ENCODE results near the gene COL5A1. TPM values are rescaled to one million over a fixed set of nuclear protein-coding genes. Genes with fewer than 3 reads are reported as not detected.

The COL5A1 gene
- total RNA-seq, 1 experiment from 2014 or later: 9.5 TPM

- Histone ChIP-seq H2BK15ac (ENCODE audit: low read depth, low read length) (no peak overlapping the region), H3K4me2 (ENCODE audit: insufficient read depth, insufficient read length, low read length) (no peak overlapping the region), H4K5ac (ENCODE audit: insufficient read length, low read depth, low read length) (no peak overlapping the region), H3K56ac (ENCODE audit: insufficient read length, low read depth, low read length) (no peak overlapping the region), H3K4ac (ENCODE audit: low read depth, low read length) (no peak overlapping the region), H3K4me1 (ENCODE audit: insufficient read depth, low read length) (no peaks in the 10 kb centered on the region), H2BK20ac (ENCODE audit: low read depth, low read length, poor library complexity, severe bottlenecking) (no peak overlapping the region), H2BK120ac (ENCODE audit: low read depth, low read length, poor library complexity, severe bottlenecking) (no peak overlapping the region), H3K27me3 (ENCODE audit: insufficient read depth, low read length) (no peaks in the 10 kb centered on the region), H3K18ac (ENCODE audit: insufficient read length, low read depth, low read length) (no peak overlapping the region), H3K9me3 (ENCODE audit: control insufficient read depth, low read depth, low read length) (no peaks in the 10 kb centered on the region), H3K9ac (ENCODE audit: extremely low read depth, insufficient read length, low read length) (no peak overlapping the region), H2BK5ac (ENCODE audit: insufficient read length, low read length) (no peak overlapping the region), H3K14ac (ENCODE audit: insufficient read depth, low read length) (no peak overlapping the region), H3K23me2 (ENCODE audit: insufficient read length, low read depth, low read length, poor library complexity, severe bottlenecking) (no peaks in the 10 kb centered on the region), H3T11ph (ENCODE audit: low read length) (no peak overlapping the region), H2AFZ (ENCODE audit: low read length) (no peak overlapping the region), H3K27ac (ENCODE audit: insufficient read length, low read depth, low read length) (no peak overlapping the region), H3K79me1 (ENCODE audit: insufficient read depth, low read depth, low read length, poor library complexity, severe bottlenecking) (no peaks in the 10 kb centered on the region), H4K20me1 (ENCODE audit: control insufficient read depth, insufficient read depth, insufficient read length) (no peaks in the 10 kb centered on the region), H3K23ac (ENCODE audit: insufficient read length, low read depth, low read length) (no peak overlapping the region), H3K79me2 (ENCODE audit: insufficient read depth, low read length) (no peaks in the 10 kb centered on the region), H4K91ac (ENCODE audit: insufficient read length, low read depth, low read length) (no peak overlapping the region), H2AK5ac (ENCODE audit: insufficient read length, low read length) (no peak overlapping the region), H2BK12ac (ENCODE audit: insufficient read length, low read depth, low read length) (no peak overlapping the region), H4K8ac (replicated peaks; ENCODE audit: insufficient read length, low read depth, low read length) (no peak overlapping the region)
- Mint-ChIP-seq H3K4me3 (no peak overlapping the region), H3K27ac (no peak overlapping the region), H3K36me3 (ENCODE audit: insufficient read depth in 1 of 3, low read depth in 3 of 3) (peaks cover under 1 to 8% (median 1%) of the 10 kb centered on the region in 3 experiments; a peak in 3 of 7 replicates), H3K4me1 (peaks cover 0 to 5% of the 10 kb centered on the region in 2 experiments; a peak in 2 of 4 replicates), H3K9me3 (peaks cover 0 to 2% of the 10 kb centered on the region in 2 experiments; a peak in 1 of 5 replicates), H3K27me3 (ENCODE audit: low read depth) (no peaks in the 10 kb centered on the region)
- no peak for TF ChIP-seq CTCF (conservative IDR thresholded peaks at IDR 0.05)
- no peak for DNase-seq
- WGBS (ENCODE audit: extremely low coverage, insufficient read length, low lambda C conversion rate): no CpG with 5 or more reads among the region's 10 CpGs
Measured at GRCh38 chr9:134704498-134704897, 62.9 kb downstream of the COL5A1 start.
